Fibroblast of skin of right quadriceps (primary cell): ENCODE measurements around the gene NFIC.

Experiments
- DNase-seq: peaks from one replicate; pipeline ENCODE4 v3.0.0-alpha.2; 2013

The NFIC gene

DNA sequence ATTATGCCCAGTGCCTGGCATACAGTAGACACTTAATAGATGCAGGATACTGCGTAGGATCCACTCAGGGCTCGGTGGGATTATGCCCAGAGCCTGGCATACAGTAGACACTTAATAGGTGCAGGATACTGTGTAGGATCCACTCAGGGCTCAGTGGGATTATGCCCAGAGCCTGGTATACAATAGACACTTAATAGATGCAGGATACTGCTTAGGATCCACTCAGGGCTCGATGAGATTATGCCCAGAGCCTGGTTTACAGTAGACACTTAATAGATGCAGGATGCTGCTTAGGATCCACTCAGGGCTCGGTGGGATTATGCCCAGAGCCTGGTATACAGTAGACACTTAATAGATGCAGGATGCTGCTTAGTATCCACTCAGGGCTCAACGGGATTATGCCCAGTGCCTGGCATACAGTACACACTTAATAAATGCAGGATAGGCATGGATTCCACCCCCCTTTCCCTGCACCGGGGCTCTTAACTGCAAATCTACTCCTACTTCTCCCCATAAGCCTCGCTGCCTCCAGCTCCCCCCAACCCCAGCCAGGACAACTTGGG, 89.1 kb downstream of the NFIC start:
- DNase-seq, result no peak

DNA sequence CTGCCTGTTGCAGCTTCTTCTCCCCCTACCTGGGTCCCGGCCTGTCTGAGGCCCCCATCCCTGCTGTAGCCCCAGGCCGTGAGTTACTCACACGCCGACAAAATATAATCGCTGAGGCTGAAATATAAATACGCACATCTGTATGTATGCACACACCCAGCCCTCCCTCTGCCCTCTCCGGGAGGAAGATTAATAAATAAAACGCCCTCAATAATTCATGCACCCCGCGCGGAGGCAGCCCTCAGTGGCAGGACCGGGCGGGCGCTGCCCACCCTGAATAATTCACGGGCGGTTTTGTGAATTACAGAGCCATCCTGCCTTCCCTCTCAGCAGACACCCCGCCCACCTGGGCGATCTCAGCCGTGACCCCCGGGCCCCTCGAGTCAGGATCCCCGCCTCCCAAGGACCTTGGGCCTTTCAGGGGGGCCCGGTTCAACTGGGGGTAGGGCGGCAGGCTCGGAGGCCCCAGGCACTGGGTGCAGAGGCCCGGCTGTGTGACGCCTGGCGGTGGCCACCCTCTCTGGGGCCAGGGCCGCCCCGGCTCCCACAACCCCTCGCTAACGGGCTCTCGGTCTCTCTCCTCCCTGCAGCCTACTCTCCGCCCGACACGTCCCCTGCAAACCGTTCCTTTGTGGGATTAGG, 89.7 kb downstream of the NFIC start:
- no peak for DNase-seq

GRCh38 chr19:3456925-3457527, 90.6 kb downstream of the NFIC start:
- DNase-seq, result no peak

DNA sequence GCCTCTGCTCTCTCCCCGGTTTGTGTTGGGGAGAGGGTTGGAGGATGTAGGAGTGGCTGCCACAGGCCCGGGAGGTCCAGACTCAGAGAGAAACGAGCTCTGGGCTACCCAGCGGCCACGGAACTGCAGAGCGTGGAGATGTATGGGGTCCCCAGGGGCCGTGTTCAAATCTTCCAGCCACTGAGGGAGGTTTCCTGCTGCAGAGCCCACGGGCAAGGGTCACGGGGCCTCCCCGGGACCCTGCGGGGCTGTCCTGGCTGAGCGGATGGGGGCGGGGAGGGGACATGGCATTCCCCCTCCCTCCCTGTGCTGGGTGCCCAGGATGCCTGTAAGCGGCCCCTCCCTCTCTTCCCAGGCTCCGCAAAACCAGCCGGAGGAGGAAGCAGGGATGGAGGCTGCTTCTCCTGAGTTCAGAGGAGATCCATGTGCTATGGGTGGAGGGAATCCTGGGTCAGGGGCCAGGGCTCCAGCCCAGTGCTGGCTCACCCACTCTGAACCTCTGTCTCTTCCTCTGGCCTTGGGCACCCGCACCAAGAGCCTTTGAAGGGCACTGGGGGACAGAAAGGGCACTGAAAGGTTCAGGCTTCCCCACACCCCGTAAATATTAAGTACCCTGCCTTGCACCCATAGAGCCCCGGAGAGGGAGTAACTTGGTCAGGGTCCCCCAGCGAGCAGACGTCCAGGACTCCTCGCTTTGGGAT, 91.3 kb downstream of the NFIC start:
- no peak for DNase-seq

GRCh38 chr19:3458229-3459088, 92.1 kb downstream of the NFIC start:
- DNase-seq, result peak; percentile 55

GRCh38 chr19:3459089-3459881, 92.9 kb downstream of the NFIC start:
- DNase-seq, result peak; percentile 81

DNA sequence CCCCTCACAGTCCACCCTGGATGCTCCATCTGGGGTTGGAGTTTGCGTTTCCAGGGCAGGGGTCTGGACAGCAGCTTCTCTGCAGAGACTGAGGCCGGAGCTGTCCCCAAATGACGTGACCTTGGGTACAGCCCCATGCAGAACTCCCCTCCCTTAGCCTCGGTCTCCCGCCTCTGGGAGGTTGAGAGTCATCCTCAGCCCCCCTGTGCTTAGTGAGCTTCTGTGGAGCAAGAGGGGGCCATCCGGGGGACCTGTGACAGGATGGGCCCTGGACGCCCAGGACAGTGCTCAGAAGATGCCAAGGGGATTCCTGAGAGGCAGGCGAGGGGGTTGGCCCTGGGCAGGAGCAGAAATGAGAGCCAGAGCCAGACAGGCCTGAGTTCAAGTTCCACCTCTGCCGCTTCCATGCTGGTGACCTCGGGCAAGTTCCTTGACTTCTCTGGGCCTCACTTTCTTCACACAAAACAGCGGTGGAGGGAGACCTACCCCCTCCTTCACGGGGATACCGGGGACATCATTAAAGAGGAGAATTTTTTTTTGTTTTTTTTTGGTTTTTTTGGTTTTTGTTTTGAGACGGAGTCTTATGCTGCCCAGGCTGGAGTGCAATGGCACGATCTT, 93.7 kb downstream of the NFIC start:
- no peak for DNase-seq

DNA sequence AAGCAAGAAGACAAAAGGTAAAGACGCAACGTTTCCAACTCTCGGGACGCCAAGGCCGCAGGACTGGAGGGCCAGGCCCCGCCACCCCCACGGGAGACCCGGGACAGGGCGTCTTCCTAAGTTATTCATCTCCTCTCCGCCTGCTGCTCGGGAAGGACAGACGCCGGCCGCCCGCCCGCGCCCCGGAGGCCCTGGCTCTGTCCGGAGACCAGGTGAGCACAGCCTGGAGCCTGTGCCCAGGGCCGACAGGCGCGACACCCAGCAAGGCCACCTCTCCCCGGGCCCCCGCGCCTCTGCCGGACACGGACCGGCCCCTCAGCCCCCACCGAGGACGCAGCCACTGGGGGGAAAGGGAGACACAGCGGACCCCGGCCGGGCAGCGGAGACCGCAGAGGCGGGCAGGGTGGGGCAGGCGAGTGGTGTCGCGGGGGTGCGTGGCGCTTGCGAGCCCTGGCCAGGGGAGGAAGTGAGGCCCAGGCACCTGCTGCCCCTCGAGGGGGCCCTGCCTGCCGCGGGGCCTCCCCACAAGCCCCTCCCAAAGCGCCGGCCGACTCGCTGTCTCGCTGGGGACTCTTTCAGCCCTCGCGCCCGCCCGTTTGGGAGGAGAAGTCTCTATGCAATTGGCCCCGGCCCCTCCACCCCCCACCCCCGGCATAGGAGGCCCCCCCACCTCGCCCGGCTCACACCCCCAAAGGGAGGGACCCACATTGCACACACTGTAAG, 96.8 kb downstream of the NFIC start:
- no peak for DNase-seq

- DNase-seq, result no peak
Measured at GRCh38 chr19:3463714-3464586, 97.6 kb downstream of the NFIC start.

DNA sequence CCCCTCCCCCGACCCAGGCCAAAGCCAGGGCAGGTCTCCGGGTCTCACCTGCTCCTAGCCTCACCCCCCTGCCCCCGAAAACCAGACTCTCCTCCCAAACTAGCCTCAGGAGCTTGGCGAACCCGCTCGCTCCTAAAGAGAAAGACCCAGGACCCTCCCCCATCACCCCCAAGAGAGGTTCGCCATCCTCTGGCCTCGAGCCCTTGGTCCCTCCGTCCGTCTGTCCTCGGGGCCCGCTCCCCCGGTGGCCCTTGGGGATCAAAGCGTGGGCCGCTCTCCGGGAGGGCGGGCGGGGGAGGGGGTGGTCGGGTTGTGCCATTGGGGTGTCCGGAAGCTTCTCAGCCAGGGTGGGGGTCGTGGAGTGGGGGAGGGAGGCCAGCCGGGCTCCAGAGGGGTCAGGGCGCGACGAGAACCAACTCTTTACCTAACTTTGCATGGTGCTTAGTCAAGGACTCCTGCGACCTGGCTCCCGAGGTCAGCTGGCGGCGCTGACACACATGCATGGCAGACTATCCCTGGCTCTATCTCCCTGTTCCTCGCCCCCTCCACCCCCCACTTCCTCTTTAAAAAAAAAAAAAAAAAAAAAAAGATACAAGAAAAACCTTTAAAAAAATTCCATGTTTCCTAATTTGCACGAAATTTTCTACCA, 98.3 kb downstream of the NFIC start:
- no peak for DNase-seq

DNA sequence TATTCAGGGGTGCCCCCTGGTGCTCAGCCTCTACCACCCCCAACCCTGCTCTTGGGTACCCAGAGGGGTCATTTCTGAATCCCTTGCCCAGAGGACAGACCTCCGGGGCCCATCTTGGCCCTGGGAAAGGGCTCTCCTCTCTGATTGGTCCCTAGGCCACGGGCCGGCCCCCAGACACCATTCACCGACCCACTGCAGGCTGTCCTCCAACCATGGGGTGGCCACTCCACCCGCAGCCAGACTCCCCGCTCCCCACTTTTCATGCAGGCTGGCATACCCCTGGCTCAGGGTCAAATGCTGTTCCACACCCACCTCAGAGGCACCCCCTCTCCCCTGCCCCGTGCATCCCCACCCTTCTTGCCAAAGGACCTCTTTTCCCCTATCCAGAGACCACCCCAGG, 99.2 kb downstream of the NFIC start:
- DNase-seq, result no peak

- DNase-seq, result no peak
Measured at GRCh38 chr19:3466635-3467034, 100.3 kb downstream of the NFIC start.

DNA sequence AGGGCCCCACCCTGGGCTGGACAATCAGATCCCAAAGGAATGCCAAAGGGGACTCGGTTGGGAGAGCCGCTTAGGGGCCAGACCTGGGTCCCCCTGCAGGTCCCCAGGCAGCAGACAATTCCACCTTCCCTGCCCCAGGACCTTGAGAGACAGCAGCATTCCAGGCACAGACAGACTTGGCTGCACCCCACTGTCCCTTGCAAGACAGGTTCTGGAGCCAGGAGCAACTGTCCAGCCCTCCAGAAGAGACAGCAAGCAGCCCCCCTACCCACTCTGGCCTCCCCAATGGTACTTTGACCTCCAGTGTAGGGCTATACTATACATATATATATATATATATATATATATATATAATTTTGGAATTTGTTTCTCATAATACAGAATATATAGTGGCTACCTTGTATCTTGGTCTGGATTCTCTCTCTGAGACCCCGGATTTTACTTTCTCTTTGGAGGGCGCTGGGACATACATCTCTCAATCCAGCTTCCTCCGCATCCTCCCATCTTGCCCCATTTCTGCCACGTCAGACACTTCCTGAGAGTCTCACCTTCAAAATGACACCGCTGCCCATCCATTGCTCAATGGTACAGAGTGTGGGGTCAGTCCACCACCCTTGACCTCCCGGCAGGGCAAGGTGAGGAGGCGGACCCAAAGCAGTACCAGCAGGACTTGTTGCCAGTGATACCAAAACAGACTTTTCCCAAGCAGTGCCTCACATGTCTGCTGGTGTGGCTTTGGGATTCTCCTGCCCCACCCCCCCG, 101.2 kb downstream of the NFIC start:
- no peak for DNase-seq

DNA sequence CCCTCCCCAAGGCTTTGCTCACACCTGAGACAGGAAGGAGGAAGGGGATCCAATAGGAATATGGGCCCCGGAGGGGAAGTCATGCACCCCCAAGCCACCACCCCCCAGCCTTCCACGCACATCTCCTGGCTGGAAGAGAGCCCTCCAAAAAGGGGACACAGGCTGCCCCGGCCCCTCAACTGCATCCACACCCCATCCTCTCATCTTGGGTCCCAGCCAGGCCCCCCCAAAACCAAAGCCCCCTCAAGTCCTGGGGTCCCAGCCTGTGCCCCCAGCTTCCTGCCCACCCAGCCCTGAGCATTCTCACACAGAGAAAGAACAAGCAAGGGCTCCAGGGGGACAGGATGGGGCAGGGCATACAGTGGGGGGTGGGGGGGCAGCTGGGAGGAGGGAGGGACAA, 101.8 kb downstream of the NFIC start:
- DNase-seq, result no peak

GRCh38 chr19:3469638-3470499, 103.5 kb downstream of the NFIC start:
- no peak for DNase-seq

GRCh38 chr19:3470500-3471128, 104.2 kb downstream of the NFIC start:
- DNase-seq, result no peak
